ENCODE results near the gene REV1. TPM values are rescaled to one million over a fixed set of nuclear protein-coding genes. Genes with fewer than 3 reads are reported as not detected.
A peak's percentile ranks its signal among the peaks of the same experiment; 100 is the strongest.

REV1 gene
- total and polyA plus RNA-seq, 2 of the 13 experiments (the other 11 are each of a cell fraction or from before 2014, with no cell fraction given), result 49.1 to 71.8 TPM

DNA sequence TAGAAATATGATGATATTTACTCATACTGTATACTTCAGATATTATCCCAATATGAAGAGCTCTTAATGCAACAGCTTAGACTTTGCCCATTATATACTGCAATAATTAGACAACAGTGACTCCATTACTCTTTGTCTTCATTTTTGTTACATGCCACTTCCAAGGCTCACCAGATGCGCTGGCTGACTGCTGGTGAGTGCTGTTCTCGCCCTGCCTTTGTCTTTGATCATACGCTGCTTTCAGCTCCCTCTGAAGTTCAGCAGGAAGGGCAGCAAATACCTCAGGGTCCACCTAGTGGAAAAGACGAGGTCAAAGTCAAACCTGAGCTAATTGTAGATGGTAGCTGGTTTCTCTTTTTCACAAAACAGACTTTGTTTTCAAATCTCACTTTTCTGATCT lies 86.3 kb downstream of the REV1 start (continued):
- TF ChIP-seq, protein P1, sequence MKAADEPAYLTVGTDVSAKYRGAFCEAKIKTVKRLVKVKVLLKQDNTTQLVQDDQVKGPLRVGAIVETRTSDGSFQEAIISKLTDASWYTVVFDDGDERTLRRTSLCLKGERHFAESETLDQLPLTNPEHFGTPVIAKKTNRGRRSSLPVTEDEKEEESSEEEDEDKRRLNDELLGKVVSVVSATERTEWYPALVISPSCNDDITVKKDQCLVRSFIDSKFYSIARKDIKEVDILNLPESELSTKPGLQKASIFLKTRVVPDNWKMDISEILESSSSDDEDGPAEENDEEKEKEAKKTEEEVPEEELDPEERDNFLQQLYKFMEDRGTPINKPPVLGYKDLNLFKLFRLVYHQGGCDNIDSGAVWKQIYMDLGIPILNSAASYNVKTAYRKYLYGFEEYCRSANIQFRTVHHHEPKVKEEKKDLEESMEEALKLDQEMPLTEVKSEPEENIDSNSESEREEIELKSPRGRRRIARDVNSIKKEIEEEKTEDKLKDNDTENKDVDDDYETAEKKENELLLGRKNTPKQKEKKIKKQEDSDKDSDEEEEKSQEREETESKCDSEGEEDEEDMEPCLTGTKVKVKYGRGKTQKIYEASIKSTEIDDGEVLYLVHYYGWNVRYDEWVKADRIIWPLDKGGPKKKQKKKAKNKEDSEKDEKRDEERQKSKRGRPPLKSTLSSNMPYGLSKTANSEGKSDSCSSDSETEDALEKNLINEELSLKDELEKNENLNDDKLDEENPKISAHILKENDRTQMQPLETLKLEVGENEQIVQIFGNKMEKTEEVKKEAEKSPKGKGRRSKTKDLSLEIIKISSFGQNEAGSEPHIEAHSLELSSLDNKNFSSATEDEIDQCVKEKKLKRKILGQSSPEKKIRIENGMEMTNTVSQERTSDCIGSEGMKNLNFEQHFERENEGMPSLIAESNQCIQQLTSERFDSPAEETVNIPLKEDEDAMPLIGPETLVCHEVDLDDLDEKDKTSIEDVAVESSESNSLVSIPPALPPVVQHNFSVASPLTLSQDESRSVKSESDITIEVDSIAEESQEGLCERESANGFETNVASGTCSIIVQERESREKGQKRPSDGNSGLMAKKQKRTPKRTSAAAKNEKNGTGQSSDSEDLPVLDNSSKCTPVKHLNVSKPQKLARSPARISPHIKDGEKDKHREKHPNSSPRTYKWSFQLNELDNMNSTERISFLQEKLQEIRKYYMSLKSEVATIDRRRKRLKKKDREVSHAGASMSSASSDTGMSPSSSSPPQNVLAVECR (CRISPR knock-in tag; IDR thresholded peaks at IDR 0.05; ENCODE audit: borderline replicate concordance), result peak; percentile 28; the same call in 1 of the 2 replicates
- TF ChIP-seq SALL2 (CRISPR knock-in tag; IDR thresholded peaks at IDR 0.05) (no peak), ZKSCAN1 (IDR thresholded peaks at IDR 0.05; ENCODE audit: low read length) (no peak), BRCA1 (CRISPR knock-in tag; IDR thresholded peaks at IDR 0.05) (no peak), AHR (CRISPR knock-in tag; IDR thresholded peaks at IDR 0.05) (no peak), RFX5 (IDR thresholded peaks at IDR 0.05; ENCODE audit: low read depth, low read length) (no peak), KDM4B (CRISPR knock-in tag; IDR thresholded peaks at IDR 0.05) (no peak), ZFX (CRISPR knock-in tag; IDR thresholded peaks at IDR 0.05; ENCODE audit: low read depth) (0 out of 2 replicates have a peak, but pooled peaks have one; percentile 15), SOX5 (CRISPR knock-in tag; IDR thresholded peaks at IDR 0.05; ENCODE audit: borderline replicate concordance) (peak; percentile 37; the same call in 1 of the 2 replicates)
- TF ChIP-seq, protein P2, sequence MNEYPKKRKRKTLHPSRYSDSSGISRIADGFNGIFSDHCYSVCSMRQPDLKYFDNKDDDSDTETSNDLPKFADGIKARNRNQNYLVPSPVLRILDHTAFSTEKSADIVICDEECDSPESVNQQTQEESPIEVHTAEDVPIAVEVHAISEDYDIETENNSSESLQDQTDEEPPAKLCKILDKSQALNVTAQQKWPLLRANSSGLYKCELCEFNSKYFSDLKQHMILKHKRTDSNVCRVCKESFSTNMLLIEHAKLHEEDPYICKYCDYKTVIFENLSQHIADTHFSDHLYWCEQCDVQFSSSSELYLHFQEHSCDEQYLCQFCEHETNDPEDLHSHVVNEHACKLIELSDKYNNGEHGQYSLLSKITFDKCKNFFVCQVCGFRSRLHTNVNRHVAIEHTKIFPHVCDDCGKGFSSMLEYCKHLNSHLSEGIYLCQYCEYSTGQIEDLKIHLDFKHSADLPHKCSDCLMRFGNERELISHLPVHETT (CRISPR knock-in tag; conservative IDR thresholded peaks at IDR 0.05), result no peak
- TF ChIP-seq, protein P3, sequence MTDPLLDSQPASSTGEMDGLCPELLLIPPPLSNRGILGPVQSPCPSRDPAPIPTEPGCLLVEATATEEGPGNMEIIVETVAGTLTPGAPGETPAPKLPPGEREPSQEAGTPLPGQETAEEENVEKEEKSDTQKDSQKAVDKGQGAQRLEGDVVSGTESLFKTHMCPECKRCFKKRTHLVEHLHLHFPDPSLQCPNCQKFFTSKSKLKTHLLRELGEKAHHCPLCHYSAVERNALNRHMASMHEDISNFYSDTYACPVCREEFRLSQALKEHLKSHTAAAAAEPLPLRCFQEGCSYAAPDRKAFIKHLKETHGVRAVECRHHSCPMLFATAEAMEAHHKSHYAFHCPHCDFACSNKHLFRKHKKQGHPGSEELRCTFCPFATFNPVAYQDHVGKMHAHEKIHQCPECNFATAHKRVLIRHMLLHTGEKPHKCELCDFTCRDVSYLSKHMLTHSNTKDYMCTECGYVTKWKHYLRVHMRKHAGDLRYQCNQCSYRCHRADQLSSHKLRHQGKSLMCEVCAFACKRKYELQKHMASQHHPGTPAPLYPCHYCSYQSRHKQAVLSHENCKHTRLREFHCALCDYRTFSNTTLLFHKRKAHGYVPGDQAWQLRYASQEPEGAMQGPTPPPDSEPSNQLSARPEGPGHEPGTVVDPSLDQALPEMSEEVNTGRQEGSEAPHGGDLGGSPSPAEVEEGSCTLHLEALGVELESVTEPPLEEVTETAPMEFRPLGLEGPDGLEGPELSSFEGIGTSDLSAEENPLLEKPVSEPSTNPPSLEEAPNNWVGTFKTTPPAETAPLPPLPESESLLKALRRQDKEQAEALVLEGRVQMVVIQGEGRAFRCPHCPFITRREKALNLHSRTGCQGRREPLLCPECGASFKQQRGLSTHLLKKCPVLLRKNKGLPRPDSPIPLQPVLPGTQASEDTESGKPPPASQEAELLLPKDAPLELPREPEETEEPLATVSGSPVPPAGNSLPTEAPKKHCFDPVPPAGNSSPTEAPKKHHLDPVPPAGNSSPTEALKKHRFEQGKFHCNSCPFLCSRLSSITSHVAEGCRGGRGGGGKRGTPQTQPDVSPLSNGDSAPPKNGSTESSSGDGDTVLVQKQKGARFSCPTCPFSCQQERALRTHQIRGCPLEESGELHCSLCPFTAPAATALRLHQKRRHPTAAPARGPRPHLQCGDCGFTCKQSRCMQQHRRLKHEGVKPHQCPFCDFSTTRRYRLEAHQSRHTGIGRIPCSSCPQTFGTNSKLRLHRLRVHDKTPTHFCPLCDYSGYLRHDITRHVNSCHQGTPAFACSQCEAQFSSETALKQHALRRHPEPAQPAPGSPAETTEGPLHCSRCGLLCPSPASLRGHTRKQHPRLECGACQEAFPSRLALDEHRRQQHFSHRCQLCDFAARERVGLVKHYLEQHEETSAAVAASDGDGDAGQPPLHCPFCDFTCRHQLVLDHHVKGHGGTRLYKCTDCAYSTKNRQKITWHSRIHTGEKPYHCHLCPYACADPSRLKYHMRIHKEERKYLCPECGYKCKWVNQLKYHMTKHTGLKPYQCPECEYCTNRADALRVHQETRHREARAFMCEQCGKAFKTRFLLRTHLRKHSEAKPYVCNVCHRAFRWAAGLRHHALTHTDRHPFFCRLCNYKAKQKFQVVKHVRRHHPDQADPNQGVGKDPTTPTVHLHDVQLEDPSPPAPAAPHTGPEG (CRISPR knock-in tag; IDR thresholded peaks at IDR 0.05), result no peak
- TF ChIP-seq, protein P4, sequence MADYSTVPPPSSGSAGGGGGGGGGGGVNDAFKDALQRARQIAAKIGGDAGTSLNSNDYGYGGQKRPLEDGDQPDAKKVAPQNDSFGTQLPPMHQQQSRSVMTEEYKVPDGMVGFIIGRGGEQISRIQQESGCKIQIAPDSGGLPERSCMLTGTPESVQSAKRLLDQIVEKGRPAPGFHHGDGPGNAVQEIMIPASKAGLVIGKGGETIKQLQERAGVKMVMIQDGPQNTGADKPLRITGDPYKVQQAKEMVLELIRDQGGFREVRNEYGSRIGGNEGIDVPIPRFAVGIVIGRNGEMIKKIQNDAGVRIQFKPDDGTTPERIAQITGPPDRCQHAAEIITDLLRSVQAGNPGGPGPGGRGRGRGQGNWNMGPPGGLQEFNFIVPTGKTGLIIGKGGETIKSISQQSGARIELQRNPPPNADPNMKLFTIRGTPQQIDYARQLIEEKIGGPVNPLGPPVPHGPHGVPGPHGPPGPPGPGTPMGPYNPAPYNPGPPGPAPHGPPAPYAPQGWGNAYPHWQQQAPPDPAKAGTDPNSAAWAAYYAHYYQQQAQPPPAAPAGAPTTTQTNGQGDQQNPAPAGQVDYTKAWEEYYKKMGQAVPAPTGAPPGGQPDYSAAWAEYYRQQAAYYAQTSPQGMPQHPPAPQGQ (CRISPR knock-in tag; IDR thresholded peaks at IDR 0.05; ENCODE audit: borderline replicate concordance), result no peak
- TF ChIP-seq, protein P5, sequence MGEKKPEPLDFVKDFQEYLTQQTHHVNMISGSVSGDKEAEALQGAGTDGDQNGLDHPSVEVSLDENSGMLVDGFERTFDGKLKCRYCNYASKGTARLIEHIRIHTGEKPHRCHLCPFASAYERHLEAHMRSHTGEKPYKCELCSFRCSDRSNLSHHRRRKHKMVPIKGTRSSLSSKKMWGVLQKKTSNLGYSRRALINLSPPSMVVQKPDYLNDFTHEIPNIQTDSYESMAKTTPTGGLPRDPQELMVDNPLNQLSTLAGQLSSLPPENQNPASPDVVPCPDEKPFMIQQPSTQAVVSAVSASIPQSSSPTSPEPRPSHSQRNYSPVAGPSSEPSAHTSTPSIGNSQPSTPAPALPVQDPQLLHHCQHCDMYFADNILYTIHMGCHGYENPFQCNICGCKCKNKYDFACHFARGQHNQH (CRISPR knock-in tag; IDR thresholded peaks at IDR 0.05), result no peak
